Left ventricle myocardium inferior (tissue), 1 donor: ENCODE measurements around the gene DLL1. TPM values are rescaled to one million over a fixed set of nuclear protein-coding genes. Genes with fewer than 3 reads are reported as not detected.

Experiments used
- DNase-seq: peaks from one replicate; pipeline ENCODE4 v3.0.0-alpha.2; 2020
- H3K27ac ChIP-seq: fragments of 200-600 bp; replicated peaks from 2 replicates; pipeline ENCODE4 v1.8.0; 2021
- H3K27me3 ChIP-seq: fragments of 200-600 bp; 2 replicates; pipeline ENCODE4 v1.8.0; 2021; ENCODE audit warnings: low read depth
- H3K36me3 ChIP-seq: fragments of 200-600 bp; 2 replicates; pipeline ENCODE4 v1.8.0; 2021
- H3K4me1 ChIP-seq: fragments of 200-600 bp; 2 replicates; pipeline ENCODE4 v1.8.0; 2021
- H3K4me3 ChIP-seq: fragments of 200-600 bp; 2 replicates; pipeline ENCODE4 v1.8.0; 2021; ENCODE audit warnings: mild to moderate bottlenecking, moderate library complexity
- H3K9me3 ChIP-seq: fragments of 200-600 bp; replicated peaks from 2 replicates; pipeline ENCODE4 v1.8.0; 2021
- CTCF ChIP-seq: fragments of 200-600 bp; IDR thresholded peaks from 2 replicates; pipeline ENCODE4 v1.8.0; 2021; ENCODE audit warnings: antibody characterized with exemption, mild to moderate bottlenecking, borderline replicate concordance
- intact Hi-C: fragments of 100-400 bp; cut with micrococcal nuclease; formaldehyde crosslinking; loops from one replicate; pipeline ENCODE4 v1.11.0; 2022
- total RNA-seq: library from RNA; stranded (reverse); fragmentation: NEBNext Ultra II Directional; extraction: Animal tissue kit (Norgen Biotek cat#: 25700); gene quantifications from one replicate; pipeline ENCODE4 v1.2.1, GENCODE V29; 2021
- donor health status: DM: no; HTN: yes; CAD: no; lungs with severe emphysema.

Gene DLL1
- total RNA-seq, 1 donor from 2014 or later = 11.7 TPM

GRCh38 chr6:170294298-170294730 is 3.4 kb upstream of the DLL1 start:
- Histone ChIP-seq H3K27ac (no peak overlapping the region), H3K27me3 (peaks cover 67% of the 10 kb centered on the region), H3K4me1 (peaks cover 63% of the 10 kb centered on the region), H3K9me3 (no peaks in the 10 kb centered on the region), H3K4me3 (no peak overlapping the region), H3K36me3 (no peaks in the 10 kb centered on the region)
- intact Hi-C loops = no loop called here
- DNase-seq = no peak
- no peak for TF ChIP-seq CTCF

DNA sequence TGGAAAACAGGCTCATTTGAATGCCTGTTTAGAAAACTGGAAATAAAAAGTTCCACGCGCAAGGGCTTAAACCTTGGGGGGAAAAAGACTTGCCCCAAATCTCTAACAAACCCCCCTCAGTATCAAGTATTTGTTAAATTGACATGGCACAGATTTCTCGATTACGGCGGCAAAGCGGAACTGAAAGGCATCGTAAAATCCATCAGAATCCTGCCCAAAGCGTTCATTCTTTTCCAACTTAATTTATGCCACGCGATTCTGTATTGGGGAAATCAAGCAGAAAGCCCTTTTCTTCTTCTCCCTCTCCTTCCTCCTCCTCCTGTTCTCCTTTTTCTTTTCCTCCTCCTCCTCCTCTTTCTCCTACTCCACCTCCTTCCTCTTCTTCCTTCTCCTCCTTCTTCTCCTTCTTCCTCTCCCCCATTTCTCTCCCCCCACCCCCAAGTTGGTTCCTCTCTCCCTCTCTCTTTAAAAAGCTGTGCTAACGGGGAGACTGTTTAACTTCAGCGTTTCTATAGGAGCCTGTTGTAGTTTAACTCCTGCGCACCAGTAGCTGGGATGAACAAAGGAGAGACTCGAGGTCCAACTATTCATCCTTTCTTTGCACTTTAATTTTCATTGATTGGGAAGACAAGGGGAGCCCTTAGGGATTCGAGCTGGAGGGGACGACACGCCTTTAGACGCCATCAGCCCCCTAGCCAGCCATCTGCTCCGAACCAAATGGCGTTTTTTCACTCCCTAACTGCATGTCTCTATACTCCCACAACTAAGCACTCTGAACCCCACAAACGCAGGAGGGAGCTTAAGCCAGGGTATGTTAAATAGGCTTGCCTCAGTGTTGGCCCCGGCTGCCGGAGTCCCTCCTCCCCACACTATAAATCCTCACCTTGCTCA is 2.7 kb upstream of the DLL1 start:
- Histone ChIP-seq H3K36me3 (no peaks in the 10 kb centered on the region), H3K4me3 (peak overlapping the region; percentile 90), H3K27ac (no peak overlapping the region), H3K27me3 (peaks cover 74% of the 10 kb centered on the region), H3K4me1 (peaks cover 70% of the 10 kb centered on the region), H3K9me3 (no peaks in the 10 kb centered on the region)
- intact Hi-C loops = no loop called here
- no peak for DNase-seq
- TF ChIP-seq CTCF = no peak

GRCh38 chr6:170292407-170293158 is 1.7 kb upstream of the DLL1 start:
- TF ChIP-seq CTCF = peak; percentile 48
- Histone ChIP-seq H3K9me3 (no peaks in the 10 kb centered on the region), H3K4me1 (peaks cover 80% of the 10 kb centered on the region), H3K27me3 (peaks cover 78% of the 10 kb centered on the region), H3K36me3 (no peaks in the 10 kb centered on the region), H3K27ac (no peak overlapping the region), H3K4me3 (peak overlapping the region; percentile 90)
- DNase-seq = no peak
- intact Hi-C loops = no loop called here

DNA sequence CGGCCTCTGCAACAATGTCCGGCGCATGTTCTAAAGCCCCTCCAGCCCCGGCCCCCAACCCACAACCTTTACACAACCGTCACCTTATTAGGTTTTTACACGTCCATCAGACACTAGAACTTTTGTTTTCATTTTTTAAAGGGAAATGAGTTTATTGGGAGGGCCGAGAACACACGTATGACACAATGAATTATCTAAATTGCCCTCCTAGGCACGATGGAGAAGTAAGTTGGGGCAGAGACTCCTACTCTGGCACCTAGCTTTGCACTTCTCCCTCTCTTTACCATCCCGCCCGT is 1.2 kb upstream of the DLL1 start:
- peak overlapping the region; percentile 90 for H3K4me3 ChIP-seq
- intact Hi-C loops = no loop called here
- H3K9me3 ChIP-seq = no peaks in the 10 kb centered on the region
- no peaks in the 10 kb centered on the region for H3K36me3 ChIP-seq
- H3K27me3 ChIP-seq = peaks cover 73% of the 10 kb centered on the region
- H3K27ac ChIP-seq = peak overlapping the region; percentile 84
- TF ChIP-seq CTCF = no peak
- peaks cover 83% of the 10 kb centered on the region for H3K4me1 ChIP-seq
- DNase-seq = no peak

DNA sequence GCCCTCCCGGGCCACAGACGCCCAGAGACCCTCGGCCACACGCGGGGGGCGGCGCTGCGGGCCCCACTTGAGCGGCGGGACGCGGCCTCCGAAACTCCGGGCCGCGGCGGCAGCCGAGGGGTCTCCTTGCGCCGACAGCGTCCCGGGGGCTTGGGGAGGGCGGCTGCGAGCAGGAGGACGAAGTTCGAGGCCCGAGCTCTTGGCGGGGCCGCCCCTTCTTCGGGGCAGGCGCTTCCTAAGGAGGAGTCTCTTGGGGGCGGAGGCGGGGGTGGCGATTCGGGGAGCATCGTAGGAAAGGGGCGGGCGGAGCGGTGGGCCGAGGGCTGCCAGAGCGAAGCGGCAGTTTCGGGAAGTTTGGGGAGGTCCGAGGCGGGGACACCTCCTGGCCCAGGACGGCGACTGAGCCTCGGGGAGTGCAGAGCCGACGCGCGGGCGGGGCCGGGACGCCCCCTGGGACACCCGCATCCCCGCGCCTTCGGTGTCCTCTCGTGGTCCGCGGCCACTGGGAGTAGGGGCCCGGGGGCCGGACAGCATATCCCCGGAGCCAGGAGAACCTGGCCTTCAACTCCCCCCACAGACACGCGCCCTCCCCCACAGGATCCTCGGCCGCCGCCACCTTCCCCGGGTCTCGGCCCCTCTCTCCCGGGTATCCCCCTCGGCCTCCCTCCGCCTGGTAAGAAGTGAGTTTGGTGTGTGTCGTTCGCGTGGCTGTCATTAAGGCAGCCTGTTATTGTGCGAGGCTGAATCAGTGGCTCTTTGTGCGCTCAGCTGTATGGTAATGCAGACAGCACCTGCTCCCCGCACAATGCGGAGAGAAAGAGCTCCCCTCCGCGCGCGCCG is 613 bp upstream of the DLL1 start:
- Histone ChIP-seq H3K36me3 (no peaks in the 10 kb centered on the region), H3K27ac (peak overlapping the region; percentile 84), H3K9me3 (no peaks in the 10 kb centered on the region), H3K4me1 (peaks cover 83% of the 10 kb centered on the region), H3K27me3 (peaks cover 67% of the 10 kb centered on the region), H3K4me3 (peak overlapping the region; percentile 90)
- intact Hi-C loops = no loop called here
- TF ChIP-seq CTCF = peak; percentile 21
- peak; percentile 78 for DNase-seq
